ENCODE results near the gene RNF39.

The RNF39 gene

GRCh38 chr6:30075790-30076732, 492 bp upstream of the RNF39 start:
- no peak overlapping the region for H3K4me3 ChIP-seq (ENCODE audit: control insufficient read depth, low read depth, low read length)
- peak; percentile 51 for TF ChIP-seq CTCF (IDR thresholded peaks at IDR 0.05; ENCODE audit: control insufficient read depth, insufficient read depth, low read depth, low read length, missing control alignments)
- DNase-seq (ENCODE audit: low read depth): no peak

GRCh38 chr6:30074331-30075093, 1.1 kb downstream of the RNF39 start:
- no peak for TF ChIP-seq CTCF (IDR thresholded peaks at IDR 0.05; ENCODE audit: control insufficient read depth, insufficient read depth, low read depth, low read length, missing control alignments)
- no peak overlapping the region; the same call in 1 of the 2 replicates for H3K4me3 ChIP-seq (ENCODE audit: control insufficient read depth, low read depth, low read length)
- no peak for DNase-seq (ENCODE audit: low read depth)

- no peak for TF ChIP-seq CTCF (IDR thresholded peaks at IDR 0.05; ENCODE audit: control insufficient read depth, insufficient read depth, low read depth, low read length, missing control alignments)
- no peak for DNase-seq (ENCODE audit: low read depth)
- H3K4me3 ChIP-seq (ENCODE audit: control insufficient read depth, low read depth, low read length): no peak overlapping the region
Measured at GRCh38 chr6:30073489-30074235, 1.9 kb downstream of the RNF39 start.

- no peak overlapping the region for H3K4me3 ChIP-seq (ENCODE audit: control insufficient read depth, low read depth, low read length)
- no peak for TF ChIP-seq CTCF (IDR thresholded peaks at IDR 0.05; ENCODE audit: control insufficient read depth, insufficient read depth, low read depth, low read length, missing control alignments)
- no peak for DNase-seq (ENCODE audit: low read depth)
Measured at GRCh38 chr6:30071858-30072257, 3.7 kb downstream of the RNF39 start.

GRCh38 chr6:30071081-30071818, 4.3 kb downstream of the RNF39 start:
- TF ChIP-seq CTCF (IDR thresholded peaks at IDR 0.05; ENCODE audit: control insufficient read depth, insufficient read depth, low read depth, low read length, missing control alignments): no peak
- H3K4me3 ChIP-seq (ENCODE audit: control insufficient read depth, low read depth, low read length): no peak overlapping the region
- DNase-seq (ENCODE audit: low read depth): no peak
